HepG2 (cell line): ENCODE data around the gene LRBA. TPM values are rescaled to one million over a fixed set of nuclear protein-coding genes. Genes with fewer than 3 reads are reported as not detected.
A peak's percentile ranks its signal among the peaks of the same experiment; 100 is the strongest.

Source experiments
- ATAC-seq: fragments of 200-7000 bp; cut with Tn5 transposase; 3 replicates; pipeline ENCODE4 v1.9.1; 2020; ENCODE audit warnings: mild to moderate bottlenecking, moderate library complexity
- BruUV-seq: library from RNA; stranded (reverse); fragments of 400-500 nt; replicated peaks from 2 replicates; lab custom pipeline; 2021; lab: Mats Ljungman, UMichigan
- CTCF ChIA-PET: fragments of 300-600 bp; formaldehyde crosslinking; extraction: SDS; loops from one replicate; lab custom pipeline; 2021; ENCODE audit warnings: low total read pairs, inconsistent platforms, low intra/inter-chr PET ratio; lab: Yijun Ruan, JAX
- POLR2A ChIA-PET: fragments of 350-600 bp; sonication (Branson Sonifier 250); formaldehyde crosslinking; loops from one replicate; lab custom pipeline; 2020; ENCODE audit warnings: antibody characterized with exemption, inconsistent platforms; lab: Yijun Ruan, JAX
- DNase-seq: peaks from one replicate; pipeline ENCODE4 v3.0.0-alpha.2; 2015; ENCODE audit warnings: low spot score
- FAIRE-seq: peaks from 3 replicates; lab custom pipeline; 2011; peaks lifted over from hg19 to GRCh38; lab: Jason Lieb, UNC
- H2AFZ ChIP-seq: one replicate; pipeline ENCODE4 v1.6.1; 2011; ENCODE audit warnings: low read length, inconsistent platforms
- H3K27ac ChIP-seq: fragments of 300-600 bp; 3 replicates; pipeline ENCODE4 v1.8.0; 2011; ENCODE audit warnings: mixed run types, mild to moderate bottlenecking, mixed read lengths, low read length, inconsistent platforms; ENCODE audit not compliant: insufficient read depth; ENCODE audit errors: extremely low read length
- H3K27me3 ChIP-seq, 2 experiments: fragments of 200-600 bp in 1 of 2; 2 replicates in 1 of 2; 3 replicates in 1 of 2; pipeline versions ENCODE4 v1.6.0 to v1.8.0; 2011; ENCODE audit warnings: low read length in 2 of 2, mild to moderate bottlenecking in 2 of 2, moderate library complexity in 2 of 2, inconsistent platforms in 1 of 2; ENCODE audit not compliant: insufficient read depth in 2 of 2, control insufficient read depth in 1 of 2
- H3K36me3 ChIP-seq, 2 experiments: fragments of 200-600 bp in 1 of 2; replicated peaks in 1 of 2; 2 replicates in 1 of 2; 3 replicates in 1 of 2; pipeline versions ENCODE4 v1.5.1 to v1.8.0; 2011; ENCODE audit warnings: low read length in 2 of 2, inconsistent platforms in 1 of 2; ENCODE audit not compliant: insufficient read depth in 2 of 2, control insufficient read depth in 1 of 2
- H3K4me1 ChIP-seq: 2 replicates; pipeline ENCODE4 v1.5.1; 2012; ENCODE audit warnings: low read length, inconsistent platforms; ENCODE audit not compliant: insufficient read depth
- H3K4me2 ChIP-seq: 2 replicates; pipeline ENCODE4 v1.6.0; 2011; ENCODE audit warnings: low read depth, low read length, inconsistent platforms
- H3K4me3 ChIP-seq, 3 experiments: fragments of 200-600 bp in 1 of 3; sonication (generic), shearing (Covaris generic) in 1 of 3; replicated peaks in 1 of 3; 2 replicates each; pipeline ENCODE4 v1.5.1; 2011 to 2016; ENCODE audit warnings: low read length in 3 of 3, inconsistent platforms in 2 of 3, low read depth in 2 of 3, mild to moderate bottlenecking in 2 of 3, control low read depth in 1 of 3, mixed read lengths in 1 of 3; ENCODE audit not compliant: insufficient read depth in 1 of 3
- H3K79me2 ChIP-seq: one replicate; pipeline ENCODE4 v1.6.1; 2011; ENCODE audit warnings: low read length, inconsistent platforms; ENCODE audit not compliant: insufficient read depth
- H3K9ac ChIP-seq: 2 replicates; pipeline ENCODE4 v1.6.0; 2011; ENCODE audit warnings: mild to moderate bottlenecking, low read depth, low read length, inconsistent platforms; ENCODE audit not compliant: insufficient read depth
- H3K9me3 ChIP-seq: 2 replicates; pipeline ENCODE4 v1.5.1; 2012; ENCODE audit warnings: mild to moderate bottlenecking, low read length
- H4K20me1 ChIP-seq: 2 replicates; pipeline ENCODE4 v1.6.0; 2011; ENCODE audit warnings: inconsistent platforms, mild to moderate bottlenecking, low read length, moderate library complexity; ENCODE audit not compliant: insufficient read depth
- BRD4 ChIP-seq: sonication (generic); formaldehyde crosslinking; IDR thresholded peaks from 2 replicates; pipeline ENCODE4 v1.4.0; 2020; ENCODE audit warnings: missing genetic modification reagents
- JUNB ChIP-seq: sonication (generic); formaldehyde crosslinking; IDR thresholded peaks from 2 replicates; pipeline ENCODE4 v1.8.0; 2022; ENCODE audit warnings: missing genetic modification reagents, mild to moderate bottlenecking, borderline replicate concordance
- MIER3 ChIP-seq: IDR thresholded peaks from 2 replicates; pipeline ENCODE4 v1.6.1; 2016; ENCODE audit warnings: missing compliant biosample characterization, borderline replicate concordance
- MNT ChIP-seq: fragments of 450-650 bp; IDR thresholded peaks from 2 replicates; pipeline ENCODE4 v1.6.1; 2016
- POGK ChIP-seq: sonication (generic); formaldehyde crosslinking; conservative IDR thresholded peaks from 2 replicates; pipeline ENCODE4 v1.8.0; 2022; ENCODE audit warnings: mild to moderate bottlenecking, moderate library complexity, missing genetic modification reagents
- ZNF251 ChIP-seq: sonication (generic); formaldehyde crosslinking; IDR thresholded peaks from 2 replicates; pipeline ENCODE4 v1.9.0; 2021; ENCODE audit warnings: mild to moderate bottlenecking, missing genetic modification reagents
- WGBS: methylation state at CpG from one replicate; pipeline ENCODE4 v1.1.6; 2017; ENCODE audit warnings: low lambda C conversion rate; 5-methylcytosine and 5-hydroxymethylcytosine counted together
- in situ Hi-C: cut with HindIII; loops from 2 replicates; pipeline ENCODE4 v1.10.0; 2017; ENCODE audit warnings: low pct_unique_long_range_greater_than_20kb; ENCODE audit not compliant: extremely low pct_ligation_motif_present
- intact Hi-C: fragments of 100-400 bp; cut with micrococcal nuclease; formaldehyde crosslinking; loops from one replicate; pipeline ENCODE4 v1.10.0; 2022; ENCODE audit not compliant: unreplicated experiment
- polyA plus RNA-seq, 8 experiments: library from polyadenylated mRNA; depleted of rRNA in 3 of 8; stranded (reverse) in 7 of 8; unstranded in 1 of 8; fragments of >200 nt; fragmentation: Illumina TruSeq in 4 of 8; extraction: Trizol in 4 of 8; gene quantifications; 2 replicates each; pipeline versions ENCODE4 v1.2.1 to v1.2.3, GENCODE V29; 2011 to 2016; ENCODE audit warnings: low read depth in 4 of 8, missing spikeins in 1 of 8, mixed read lengths in 1 of 8; ENCODE audit not compliant: insufficient read depth in 1 of 8
- total RNA-seq, 5 experiments: library from RNA; depleted of rRNA; stranded (reverse); fragments of >200 nt; fragmentation: Illumina TruSeq; extraction: Trizol; gene quantifications; 2 replicates each; pipeline ENCODE4 v1.2.3, GENCODE V29; 2016; ENCODE audit warnings: low read depth in 1 of 5

The LRBA gene
- total and polyA plus RNA-seq, 2 of the 13 experiments (the other 11 are each of a cell fraction or from before 2014, with no cell fraction given), result 21.0 to 37.2 TPM

DNA sequence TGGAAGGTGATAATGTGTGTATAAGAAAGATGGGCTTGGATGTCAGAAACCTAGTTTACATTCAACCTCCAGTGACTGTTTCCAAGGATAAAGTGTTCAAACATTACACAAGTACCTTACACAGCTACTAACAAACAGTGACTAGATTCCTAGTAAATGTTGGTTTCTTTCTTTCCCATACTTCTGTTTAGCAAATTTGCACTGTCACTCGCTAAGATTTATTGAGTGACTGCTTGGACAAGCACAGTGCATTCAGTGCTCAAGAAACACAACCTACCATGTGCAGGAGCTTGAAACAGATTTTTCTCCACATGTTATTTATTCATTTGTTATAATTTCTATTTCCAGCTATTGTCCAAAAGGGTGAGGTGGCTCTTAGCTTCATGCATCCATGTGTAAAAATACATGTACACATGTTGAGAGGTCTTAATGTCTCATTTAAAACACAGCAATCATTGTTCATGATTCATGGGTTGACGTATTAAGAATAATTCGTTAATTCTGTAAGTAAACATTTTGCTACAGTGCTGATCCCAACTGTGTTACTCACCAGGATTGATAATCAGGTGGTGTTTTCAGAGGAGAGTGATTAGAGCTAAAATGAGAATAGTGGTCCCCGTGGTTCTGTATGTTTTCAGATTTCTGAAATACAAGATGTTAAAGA lies 783.8 kb downstream of the LRBA start:
- TF ChIP-seq MIER3 (CRISPR knock-in tag) (no peak), JUNB (CRISPR knock-in tag) (no peak), ZNF251 (CRISPR knock-in tag) (no peak), BRD4 (no peak), MNT (0 out of 2 replicates have a peak, but pooled peaks have one; percentile 24), POGK (CRISPR knock-in tag) (no peak)
- no peak overlapping the region for H2AFZ ChIP-seq
- BruUV-seq, result no TSS peak
- ChIA-PET POLR2A (no interaction called here), CTCF (no interaction called here)
- no peak for DNase-seq
- peaks cover 0 to 18% of the 10 kb centered on the region in 2 experiments; a peak in 2 of 5 replicates for H3K27me3 ChIP-seq
- no peaks in the 10 kb centered on the region for H3K79me2 ChIP-seq
- no peaks in the 10 kb centered on the region for H3K4me1 ChIP-seq
- under 1% methylated on average over 4 of the region's 4 CpGs for WGBS
- in situ Hi-C loops (no loop called here), intact Hi-C loops (no loop called here)
- H3K36me3 ChIP-seq, result no peaks in the 10 kb centered on the region
- ATAC-seq, result no peak
- H3K4me3 ChIP-seq, result no peak overlapping the region
- H3K27ac ChIP-seq, result no peak overlapping the region
- no peak overlapping the region for H3K9ac ChIP-seq
- no peaks in the 10 kb centered on the region for H3K9me3 ChIP-seq
- no peaks in the 10 kb centered on the region for H4K20me1 ChIP-seq
- H3K4me2 ChIP-seq, result no peak overlapping the region
- FAIRE-seq, result no peak
